Loucy (cell line): ENCODE results near the gene TTC31.
A peak's percentile ranks its signal among the peaks of the same experiment; 100 is the strongest.

Source experiments
- H2AFZ ChIP-seq: fragments of 200-600 bp; sonication (generic); 2 replicates; pipeline ENCODE4 v1.6.0; 2016; ENCODE audit warnings: antibody characterized with exemption, mild to moderate bottlenecking, low read length, moderate library complexity
- H3F3A ChIP-seq: fragments of 200-600 bp; 2 replicates; pipeline ENCODE4 v1.6.0; 2016; ENCODE audit warnings: antibody characterized with exemption, low read depth, mild to moderate bottlenecking
- H3K27me3 ChIP-seq: fragments of 200-600 bp; sonication (generic); 2 replicates; pipeline ENCODE4 v1.6.1; 2014; ENCODE audit warnings: low read length, mild to moderate bottlenecking; ENCODE audit not compliant: insufficient read depth, poor library complexity, severe bottlenecking
- H3K36me3 ChIP-seq: fragments of 200-600 bp; sonication (generic); 2 replicates; pipeline ENCODE4 v1.6.1; 2016; ENCODE audit warnings: low read length; ENCODE audit not compliant: insufficient read depth
- H3K4me1 ChIP-seq: fragments of 200-600 bp; sonication (generic); 2 replicates; pipeline ENCODE4 v1.5.1; 2014; ENCODE audit warnings: low read length, mild to moderate bottlenecking; ENCODE audit not compliant: insufficient read depth, poor library complexity, severe bottlenecking
- H3K4me2 ChIP-seq: fragments of 200-600 bp; sonication (generic); 2 replicates; pipeline ENCODE4 v1.6.0; 2014; ENCODE audit warnings: antibody characterized with exemption, low read length, low read depth, mild to moderate bottlenecking; ENCODE audit not compliant: poor library complexity, severe bottlenecking
- H3K4me3 ChIP-seq: fragments of 200-600 bp; sonication (generic); 2 replicates; pipeline ENCODE4 v1.5.1; 2014; ENCODE audit warnings: low read length, mild to moderate bottlenecking, mixed read lengths; ENCODE audit not compliant: poor library complexity, severe bottlenecking
- H3K79me2 ChIP-seq: fragments of 200-600 bp; sonication (generic); 2 replicates; pipeline ENCODE4 v1.6.1; 2014; ENCODE audit warnings: low read length; ENCODE audit not compliant: insufficient read depth
- H3K9ac ChIP-seq: fragments of 200-600 bp; sonication (generic); 2 replicates; pipeline ENCODE4 v1.6.0; 2014; ENCODE audit warnings: mild to moderate bottlenecking, low read depth, low read length, moderate library complexity; ENCODE audit not compliant: poor library complexity, severe bottlenecking
- H3K9me2 ChIP-seq: fragments of 200-600 bp; sonication (generic); replicated peaks from 2 replicates; pipeline ENCODE4 v1.6.1; 2016; ENCODE audit warnings: low read depth, low read length, mixed read lengths
- H3K9me3 ChIP-seq: fragments of 200-600 bp; sonication (generic); 2 replicates; pipeline ENCODE4 v1.6.1; 2014; ENCODE audit warnings: mild to moderate bottlenecking, antibody characterized with exemption, low read length, low read depth; ENCODE audit not compliant: insufficient read depth
- H4K20me1 ChIP-seq: fragments of 200-600 bp; sonication (generic); 2 replicates; pipeline ENCODE4 v1.6.0; 2014; ENCODE audit warnings: antibody characterized with exemption, low read length, mild to moderate bottlenecking; ENCODE audit not compliant: insufficient read depth, poor library complexity, severe bottlenecking
- CTCF ChIP-seq: fragments of 200-600 bp; sonication (generic); conservative IDR thresholded peaks from 2 replicates; pipeline ENCODE4 v1.5.1; 2014; ENCODE audit warnings: mild to moderate bottlenecking, antibody characterized with exemption, low read length
- EZH2phosphoT487 ChIP-seq: fragments of 200-600 bp; IDR thresholded peaks from 2 replicates; pipeline ENCODE4 v1.6.1; 2018; ENCODE audit warnings: antibody characterized with exemption, mild to moderate bottlenecking, moderate library complexity, borderline replicate concordance

The TTC31 gene

GRCh38 chr2:74503506-74504475 is 20.9 kb downstream of the TTC31 start:
- Histone ChIP-seq H4K20me1 (no peaks in the 10 kb centered on the region), H2AFZ (peak overlapping the region; percentile 83), H3K36me3 (no peaks in the 10 kb centered on the region), H3K27me3 (no peaks in the 10 kb centered on the region), H3K4me2 (peak overlapping the region; percentile 99), H3K4me1 (peaks cover 27% of the 10 kb centered on the region), H3F3A (no peaks in the 10 kb centered on the region), H3K9ac (peak overlapping the region; percentile 80), H3K9me2 (no peaks in the 10 kb centered on the region), H3K9me3 (no peaks in the 10 kb centered on the region), H3K4me3 (peak overlapping the region; percentile 77), H3K79me2 (peaks cover 23% of the 10 kb centered on the region)
- TF ChIP-seq CTCF, result no peak
- TF ChIP-seq EZH2phosphoT487, result no peak

- Histone ChIP-seq H3K36me3 (no peaks in the 10 kb centered on the region), H3K27me3 (no peaks in the 10 kb centered on the region), H3K9me2 (no peaks in the 10 kb centered on the region), H3K4me1 (peaks cover 27% of the 10 kb centered on the region), H3F3A (no peaks in the 10 kb centered on the region), H3K4me3 (no peak overlapping the region), H3K9me3 (no peaks in the 10 kb centered on the region), H3K79me2 (peaks cover 23% of the 10 kb centered on the region), H3K9ac (no peak overlapping the region), H3K4me2 (peak overlapping the region; percentile 99), H2AFZ (no peak overlapping the region), H4K20me1 (no peaks in the 10 kb centered on the region)
- TF ChIP-seq EZH2phosphoT487 (no peak), CTCF (no peak)
These were observed 21.7 kb downstream of the TTC31 start for GRCh38 chr2:74504591-74504990.

DNA sequence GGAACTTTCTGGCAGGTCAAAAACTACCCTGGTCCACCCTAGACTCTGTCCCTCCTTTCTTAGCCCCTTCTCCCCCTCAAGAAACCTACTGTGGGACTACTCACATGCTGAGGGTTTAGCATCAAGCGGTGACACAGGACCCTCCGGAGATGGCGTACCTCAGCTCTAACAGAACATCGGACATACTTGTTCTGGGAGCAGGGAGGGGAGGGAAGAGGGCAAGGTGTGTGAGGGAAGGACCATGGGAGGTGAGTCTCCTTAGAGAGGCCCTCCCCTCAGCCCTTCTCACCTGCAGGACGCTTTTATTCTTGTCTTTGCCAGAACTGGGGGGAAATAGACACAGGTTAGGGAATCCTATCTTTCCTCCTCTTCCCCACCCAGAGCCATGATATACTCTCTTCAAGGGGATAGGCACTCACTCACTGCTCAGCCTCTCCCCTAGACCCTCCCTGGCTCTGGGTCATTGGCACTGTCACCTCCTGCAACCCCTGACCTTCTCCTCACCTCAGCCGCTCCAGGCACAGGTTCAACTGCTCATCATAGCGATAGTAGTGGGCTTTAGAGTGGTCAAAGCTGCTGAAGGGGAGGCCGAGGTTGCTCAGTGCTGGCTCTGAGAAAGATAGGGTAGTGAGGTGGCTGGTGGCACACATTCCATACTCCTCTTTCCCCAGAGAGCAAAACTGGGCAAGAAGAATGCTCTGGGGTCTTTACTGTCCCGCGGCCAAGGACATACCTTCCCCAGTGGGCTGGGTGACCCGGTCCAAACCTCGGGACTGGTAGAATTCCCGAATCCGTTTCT is 22.8 kb downstream of the TTC31 start:
- H3K36me3 ChIP-seq, result no peaks in the 10 kb centered on the region
- H3K27me3 ChIP-seq, result no peaks in the 10 kb centered on the region
- H3F3A ChIP-seq, result no peaks in the 10 kb centered on the region
- no peaks in the 10 kb centered on the region for H3K9me3 ChIP-seq
- H4K20me1 ChIP-seq, result no peaks in the 10 kb centered on the region
- H2AFZ ChIP-seq, result no peak overlapping the region
- peak overlapping the region; percentile 85 for H3K9ac ChIP-seq
- H3K79me2 ChIP-seq, result peaks cover 23% of the 10 kb centered on the region
- H3K4me2 ChIP-seq, result peak overlapping the region; percentile 99
- no peaks in the 10 kb centered on the region for H3K9me2 ChIP-seq
- peaks cover 27% of the 10 kb centered on the region for H3K4me1 ChIP-seq
- TF ChIP-seq CTCF, result no peak
- peak overlapping the region; percentile 86 for H3K4me3 ChIP-seq
